Neural progenitor cell (in vitro differentiated cells): ENCODE measurements around the gene KIF26A.

Experiments
- CTCF ChIP-seq: fragments of 200-600 bp; sonication (generic); IDR thresholded peaks from 2 replicates; pipeline ENCODE4 v1.5.1; 2017; ENCODE audit warnings: antibody characterized with exemption, mild to moderate bottlenecking
- EZH2 ChIP-seq: fragments of 200-600 bp; sonication (generic); IDR thresholded peaks from 2 replicates; pipeline ENCODE4 v1.6.1; 2017; ENCODE audit warnings: antibody characterized with exemption, mild to moderate bottlenecking, moderate library complexity

DNA sequence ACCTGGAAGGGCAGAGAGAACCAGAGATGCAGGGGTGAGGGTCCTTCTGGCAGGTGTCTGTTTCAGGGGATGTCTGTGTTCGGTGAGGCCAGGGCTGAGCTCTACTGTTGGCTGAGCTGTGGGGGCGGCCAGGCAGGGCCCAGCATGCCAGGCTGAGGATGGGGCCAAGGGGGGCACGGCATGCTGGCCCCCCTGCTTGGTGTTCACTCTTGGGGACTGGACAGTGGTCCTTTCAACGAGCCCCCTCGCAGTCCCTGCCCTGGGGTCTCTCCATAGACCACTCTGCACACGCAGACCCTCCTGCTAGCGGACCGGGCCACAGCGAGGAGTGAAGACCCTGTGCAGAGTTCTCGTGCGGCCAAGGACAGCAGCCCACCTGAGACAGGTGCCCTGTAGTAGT lies 56.3 kb downstream of the KIF26A start:
- TF ChIP-seq EZH2 = no peak
- TF ChIP-seq CTCF = no peak
